Germinal center (tissue), 1 donor: Measurements from ENCODE around the gene RGS6.

ENCODE experiments used
- DNase-seq: peaks from one replicate; pipeline ENCODE4 v3.0.0; 2012; ENCODE audit warnings: mixed read lengths, low spot score

Gene RGS6

GRCh38 chr14:72402377-72402772, 470.1 kb downstream of the RGS6 start:
- DNase-seq = no peak

DNA sequence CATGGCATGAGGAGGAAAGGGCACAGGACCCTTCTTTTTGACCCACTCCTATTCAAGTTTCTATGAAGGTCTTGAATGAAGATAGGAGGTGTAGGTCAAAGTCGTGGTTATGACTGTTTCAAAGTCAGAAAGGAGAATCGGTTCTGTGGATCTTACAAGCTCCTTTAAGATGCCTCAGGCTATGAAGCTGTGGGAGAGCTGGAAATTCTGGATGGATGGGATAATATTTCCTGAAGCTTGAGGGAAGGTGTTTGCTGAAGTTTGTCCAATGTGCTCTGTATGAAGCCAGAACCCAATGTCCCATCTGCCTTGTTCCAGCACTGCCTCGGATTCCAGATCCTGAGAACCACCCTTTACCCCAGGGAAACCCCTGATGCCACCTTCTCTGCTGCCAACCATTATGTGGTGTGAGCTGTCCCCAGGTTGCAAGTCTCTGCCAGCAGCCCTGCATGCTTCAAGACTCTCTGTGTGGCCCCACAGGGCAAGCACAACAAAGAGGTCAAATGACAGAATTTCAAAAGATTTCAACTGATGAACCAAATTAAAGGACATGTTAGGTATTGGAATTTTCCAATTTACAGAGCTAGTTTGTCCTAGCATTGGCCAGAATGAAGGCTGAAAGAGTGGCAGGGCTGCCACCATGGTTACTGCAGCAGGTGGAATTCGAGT, 472.0 kb downstream of the RGS6 start:
- DNase-seq = no peak

GRCh38 chr14:72404998-72405397, 472.8 kb downstream of the RGS6 start:
- DNase-seq = no peak

- no peak for DNase-seq
These were observed 475.8 kb downstream of the RGS6 start for GRCh38 chr14:72408020-72408419.

GRCh38 chr14:72409047-72409446, 476.8 kb downstream of the RGS6 start:
- DNase-seq = no peak

DNA sequence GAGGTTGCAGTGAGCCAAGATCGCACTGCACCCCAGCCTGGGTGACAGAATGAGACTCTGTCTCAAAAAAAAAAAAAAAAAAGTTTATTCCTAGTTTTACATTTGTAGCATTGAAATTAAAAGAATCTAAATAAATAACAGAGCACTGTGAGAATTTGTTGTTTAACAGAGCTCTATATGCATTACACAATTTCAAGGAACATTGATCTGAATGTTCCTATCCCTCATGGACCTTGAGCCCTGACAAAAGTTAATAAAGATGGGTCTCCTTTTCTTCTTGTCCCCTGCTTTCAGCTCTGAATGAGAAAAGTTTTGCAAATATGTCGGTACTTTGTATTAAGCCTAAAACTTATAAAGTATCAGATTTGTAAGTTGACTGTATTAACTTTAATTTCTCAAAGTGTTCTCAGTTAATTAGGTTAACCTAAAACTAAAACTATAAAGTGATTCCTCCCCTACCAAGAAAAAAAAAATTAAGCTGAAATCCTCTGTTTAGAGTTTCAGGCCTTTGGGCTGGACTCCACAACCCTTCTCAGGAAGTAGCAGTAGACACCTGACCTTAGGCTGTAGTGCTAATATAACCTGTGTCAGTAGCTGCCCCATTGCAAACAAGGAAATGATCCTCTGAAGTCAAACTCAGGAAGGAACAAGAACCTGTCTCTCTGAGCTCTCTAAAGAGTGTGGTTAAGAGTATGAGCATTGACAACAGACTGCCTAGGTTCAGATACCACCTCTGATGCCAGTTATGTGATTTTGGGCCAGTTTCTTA, 484.0 kb downstream of the RGS6 start:
- DNase-seq = no peak

- DNase-seq = peak; percentile 13
These were observed 484.7 kb downstream of the RGS6 start for GRCh38 chr14:72416892-72417291.

DNA sequence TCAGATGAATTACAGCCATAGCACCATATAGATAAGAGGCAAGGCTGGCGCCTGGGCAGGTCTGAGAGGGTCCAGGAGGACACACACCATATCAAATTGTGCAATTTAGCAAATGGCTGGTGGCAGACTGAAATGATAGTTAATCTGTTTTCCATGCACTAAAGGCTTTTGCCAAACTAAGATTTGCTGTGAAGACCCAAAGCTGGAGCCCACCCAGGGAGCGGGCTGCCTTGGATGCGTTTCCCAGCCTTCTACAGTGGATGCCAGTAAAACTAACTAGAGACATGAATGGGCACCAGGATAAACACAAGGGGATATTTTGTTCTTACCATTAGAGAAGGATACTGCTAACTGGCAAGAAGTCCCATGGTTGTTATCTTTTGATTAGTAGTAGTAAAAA, 486.6 kb downstream of the RGS6 start:
- DNase-seq = no peak

DNA sequence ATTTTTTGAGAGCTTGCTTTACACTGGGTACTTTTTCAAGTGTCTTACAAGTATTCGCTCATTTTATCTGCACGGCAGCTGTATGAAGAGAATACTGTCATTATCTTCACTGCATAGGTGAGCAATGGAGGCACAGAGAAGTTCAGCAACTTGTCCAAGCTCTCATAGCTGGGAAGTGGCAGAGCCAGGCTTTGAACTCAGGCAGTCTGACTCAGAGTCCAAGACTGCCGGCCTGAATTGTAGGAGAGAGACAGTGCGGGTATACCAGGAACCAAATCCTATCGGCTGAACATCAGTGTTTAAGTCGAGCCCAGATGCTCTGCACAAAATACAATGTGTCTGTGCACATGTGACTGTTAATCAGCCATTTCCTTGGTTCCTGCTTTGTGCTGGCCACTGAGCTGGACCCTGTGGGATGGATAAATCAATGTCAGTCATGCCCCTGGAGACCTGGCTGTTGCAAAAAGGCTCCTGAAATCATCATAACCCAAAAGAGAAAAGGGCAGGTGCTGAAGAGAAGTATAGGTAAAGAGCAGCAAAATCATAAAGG, 487.1 kb downstream of the RGS6 start:
- DNase-seq = no peak

GRCh38 chr14:72420749-72421474, 488.7 kb downstream of the RGS6 start:
- peak; percentile 34 for DNase-seq

GRCh38 chr14:72423957-72424356, 491.7 kb downstream of the RGS6 start:
- no peak for DNase-seq

DNA sequence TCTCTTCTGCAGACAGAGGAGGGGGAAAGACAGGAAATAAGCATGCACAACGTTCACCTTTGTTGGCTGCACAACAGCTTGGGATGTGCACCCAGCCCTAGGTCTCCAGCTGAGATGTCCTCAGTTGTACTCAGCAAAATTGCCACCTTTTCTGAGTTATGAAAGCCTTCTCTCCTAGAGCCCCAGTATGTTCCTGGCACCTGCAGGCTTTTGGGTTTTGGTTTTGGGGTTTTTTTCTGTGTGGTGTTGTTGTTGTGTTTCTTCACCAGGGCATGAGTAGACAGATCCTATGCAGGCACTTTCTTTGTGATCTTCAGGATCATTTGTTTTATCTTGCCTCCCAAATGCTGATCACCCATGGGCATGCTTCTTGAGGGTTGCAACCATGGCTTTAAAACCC, 498.2 kb downstream of the RGS6 start:
- DNase-seq = no peak

- no peak for DNase-seq
These were observed 500.5 kb downstream of the RGS6 start for GRCh38 chr14:72432748-72433147.

- no peak for DNase-seq
These were observed 501.3 kb downstream of the RGS6 start for GRCh38 chr14:72433511-72433910.

- no peak for DNase-seq
These were observed 502.6 kb downstream of the RGS6 start for GRCh38 chr14:72434856-72435255.

GRCh38 chr14:72439707-72440106, 507.5 kb downstream of the RGS6 start:
- DNase-seq = no peak

DNA sequence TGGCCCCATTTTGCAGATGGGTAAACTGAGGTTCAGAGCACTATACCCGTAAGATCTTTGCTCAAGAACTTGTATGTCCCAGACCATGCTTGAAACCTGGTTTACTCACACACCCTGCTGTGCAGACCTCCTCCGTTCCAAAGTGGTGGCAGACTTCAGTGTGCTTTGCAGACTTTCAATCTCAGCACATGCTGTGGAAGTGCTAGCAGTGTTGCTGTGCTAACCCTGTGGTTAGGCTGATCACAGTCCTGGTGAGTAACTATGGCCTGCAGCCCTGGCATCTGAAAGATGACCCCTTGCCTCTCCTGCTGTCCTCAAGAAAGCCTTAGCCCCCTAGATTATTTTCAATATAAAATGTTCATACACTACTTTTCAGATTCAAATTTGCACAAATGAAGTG, 511.0 kb downstream of the RGS6 start:
- DNase-seq = no peak

DNA sequence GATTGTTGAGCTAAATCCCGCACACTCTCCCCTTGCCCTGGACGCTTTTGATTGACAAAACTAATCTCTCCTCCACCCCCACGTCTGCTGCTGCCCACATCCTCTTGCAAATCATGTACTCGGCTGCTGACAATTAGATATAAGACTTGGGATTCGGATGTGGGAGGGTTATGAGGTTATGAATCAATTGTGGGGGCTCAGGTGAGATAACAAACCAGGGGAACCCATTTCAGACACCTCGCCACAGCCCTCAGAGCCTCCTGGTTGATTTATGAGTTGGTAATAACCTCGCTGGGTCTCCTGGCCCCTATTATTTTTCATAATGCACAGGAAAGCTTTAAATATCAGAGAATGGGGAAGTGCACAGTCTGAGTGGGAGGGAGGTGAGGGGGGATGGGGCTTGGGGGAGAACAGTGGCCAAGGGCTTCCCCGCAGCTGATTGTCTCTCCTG, 511.8 kb downstream of the RGS6 start:
- DNase-seq = peak; percentile 41

- no peak for DNase-seq
These were observed 512.5 kb downstream of the RGS6 start for GRCh38 chr14:72444701-72445100.

GRCh38 chr14:72448212-72448611, 516.0 kb downstream of the RGS6 start:
- DNase-seq = no peak

GRCh38 chr14:72450473-72451044, 518.3 kb downstream of the RGS6 start:
- DNase-seq = no peak
